ENCODE measurements around the gene STMN1. TPM values are rescaled to one million over a fixed set of nuclear protein-coding genes. Genes with fewer than 3 reads are reported as not detected.

Gene STMN1
- total RNA-seq, 1 experiment from 2014 or later, result 130 TPM

DNA sequence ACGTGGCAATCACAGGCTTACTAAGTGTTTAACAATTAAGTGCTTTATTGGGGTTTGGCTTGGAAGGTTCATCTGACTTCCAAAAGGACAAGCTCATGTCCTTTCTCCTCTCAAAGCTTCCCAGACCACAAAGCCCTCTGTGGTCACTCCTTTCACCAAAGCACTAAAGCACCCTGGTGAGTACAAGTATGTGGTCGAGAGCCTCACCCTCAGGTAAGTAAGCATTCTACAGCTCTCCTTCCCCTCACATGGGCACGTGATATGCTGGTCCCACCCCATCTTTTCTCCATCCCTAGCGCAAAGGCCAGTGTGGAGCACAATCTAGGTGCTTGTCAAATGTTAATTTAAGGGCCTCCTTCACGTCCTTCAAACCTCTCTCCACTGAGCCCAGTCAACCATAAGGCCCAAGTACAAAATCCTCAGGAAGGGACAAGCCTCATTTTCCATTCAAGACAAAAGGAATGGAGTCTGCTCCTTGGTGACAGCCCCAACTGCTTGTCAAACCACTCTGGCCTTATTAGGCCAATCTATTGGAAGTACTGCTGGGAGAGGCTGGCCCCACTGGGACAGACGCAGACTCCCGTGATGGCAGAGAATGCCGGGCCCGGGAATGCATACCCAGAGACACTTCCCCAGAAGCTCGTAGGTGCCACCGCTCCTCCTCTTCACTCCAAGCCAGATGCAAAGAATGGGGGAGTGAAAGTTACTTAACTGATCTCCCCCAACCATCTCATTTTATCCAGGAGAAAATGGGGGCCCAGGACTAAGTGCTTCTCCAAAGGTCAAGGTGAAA lies 7.8 kb downstream of the STMN1 start:
- in situ Hi-C loops (cut with HindIII; ENCODE audit: low sequenced_read_pairs), result loop anchor here (10.0 kb wide), 1 partner anchor 96 kb away; the partner anchor contains the start of gene PAFAH2
- no peak for DNase-seq (ENCODE audit: low spot score)

DNA sequence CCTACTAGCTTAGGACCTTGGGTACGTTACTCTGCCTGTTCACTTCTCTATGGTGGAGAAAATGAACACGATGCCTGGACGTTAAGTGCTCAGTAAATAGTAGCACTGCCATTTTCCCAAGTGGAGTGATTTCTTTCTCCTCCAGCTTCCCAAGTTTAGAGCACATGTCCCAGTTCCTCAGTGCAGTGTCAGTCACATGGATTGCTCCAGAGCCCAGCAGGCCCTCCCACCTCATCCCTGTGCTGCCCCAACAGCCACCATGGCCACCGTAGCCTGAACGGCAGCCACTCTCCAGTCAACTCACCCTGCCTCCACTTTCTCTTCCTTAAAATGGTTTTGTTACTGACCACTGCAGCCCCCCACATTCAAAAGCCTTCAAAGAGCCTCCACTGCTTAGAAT lies 8.5 kb downstream of the STMN1 start:
- in situ Hi-C loops (cut with HindIII; ENCODE audit: low sequenced_read_pairs), result loop anchor here (10.0 kb wide), 1 partner anchor 97 kb away; the partner anchor contains the start of gene PAFAH2
- no peak for DNase-seq (ENCODE audit: low spot score)

DNA sequence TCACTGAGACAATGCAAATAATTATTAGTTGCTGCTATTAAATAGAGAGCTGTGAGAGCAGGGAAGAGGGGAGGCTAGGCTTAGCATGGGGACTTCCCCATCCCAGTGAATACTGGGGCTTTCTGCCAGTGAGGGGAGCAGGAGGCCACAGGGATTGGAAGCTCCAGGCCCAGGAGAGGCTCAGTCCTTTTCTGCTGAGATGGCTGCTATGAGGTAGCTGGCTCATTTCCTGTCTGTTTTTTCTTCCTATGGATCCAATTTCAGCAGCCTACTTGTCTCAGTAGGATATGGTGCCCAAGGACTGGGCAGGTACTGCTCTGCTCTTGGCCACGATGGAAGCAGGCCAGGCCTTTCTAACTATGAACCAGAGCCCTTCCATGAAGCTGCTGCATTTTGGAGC lies 10.0 kb downstream of the STMN1 start:
- in situ Hi-C loops (cut with HindIII; ENCODE audit: low sequenced_read_pairs), result loop anchor here (10.0 kb wide), 1 partner anchor 99 kb away; the partner anchor contains the start of gene PAFAH2
- DNase-seq (ENCODE audit: low spot score), result peak; percentile 52

DNA sequence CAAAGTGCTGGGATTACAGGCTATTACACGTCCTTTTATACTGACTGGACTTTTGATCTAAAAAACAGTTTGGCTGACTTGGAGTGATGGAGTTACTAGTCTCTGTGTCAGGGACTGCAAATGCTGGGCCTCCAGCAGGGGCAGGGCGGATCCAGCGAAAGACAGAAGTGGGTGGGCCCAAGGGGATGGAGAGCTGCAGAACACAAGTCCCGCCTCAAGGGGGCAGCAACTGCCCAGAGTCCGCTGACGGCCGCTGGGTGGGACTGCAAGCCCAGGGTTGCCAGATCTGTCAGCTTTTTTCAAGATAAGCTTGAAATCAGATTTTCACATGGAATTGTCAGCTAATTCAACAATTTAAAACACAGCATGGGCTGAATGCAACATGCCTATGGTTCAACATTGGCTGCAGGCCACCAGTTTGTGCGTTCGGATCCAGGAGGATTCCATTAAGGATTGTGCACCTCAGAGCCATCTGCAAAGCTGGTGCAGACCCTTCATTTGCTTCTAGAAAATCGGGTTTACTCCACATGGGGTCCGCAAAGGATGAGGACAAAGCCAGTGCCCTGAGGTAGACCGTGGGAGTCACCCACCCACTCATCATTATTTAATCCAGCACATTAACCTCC lies 10.7 kb downstream of the STMN1 start:
- in situ Hi-C loops (cut with HindIII; ENCODE audit: low sequenced_read_pairs), result loop anchor here (10.0 kb wide), 1 partner anchor 99 kb away; the partner anchor contains the start of gene PAFAH2
- DNase-seq (ENCODE audit: low spot score), result peak; percentile 94

DNA sequence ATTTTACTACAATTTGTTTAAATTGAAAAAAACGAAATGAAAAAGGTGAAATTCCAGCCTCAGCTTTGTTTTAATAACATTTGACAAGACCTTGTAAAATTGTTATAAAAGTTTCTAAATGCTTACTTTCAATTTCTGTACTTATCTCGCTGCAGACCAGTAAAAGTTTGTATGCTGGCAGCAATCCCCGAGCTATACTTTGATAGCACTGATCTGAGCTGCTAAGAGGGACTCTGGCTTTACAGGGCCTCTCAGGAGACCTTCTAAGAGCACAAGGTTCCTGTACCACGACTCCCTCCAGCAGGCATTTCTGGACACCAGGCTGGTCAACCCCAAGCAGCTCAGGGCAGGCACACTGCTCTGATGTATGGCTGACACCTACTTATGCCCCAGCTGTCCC lies 13.1 kb downstream of the STMN1 start:
- no peak for DNase-seq (ENCODE audit: low spot score)
- in situ Hi-C loops (cut with HindIII; ENCODE audit: low sequenced_read_pairs), result loop anchor here (10.0 kb wide), 1 partner anchor 102 kb away; the partner anchor contains the start of gene PAFAH2

DNA sequence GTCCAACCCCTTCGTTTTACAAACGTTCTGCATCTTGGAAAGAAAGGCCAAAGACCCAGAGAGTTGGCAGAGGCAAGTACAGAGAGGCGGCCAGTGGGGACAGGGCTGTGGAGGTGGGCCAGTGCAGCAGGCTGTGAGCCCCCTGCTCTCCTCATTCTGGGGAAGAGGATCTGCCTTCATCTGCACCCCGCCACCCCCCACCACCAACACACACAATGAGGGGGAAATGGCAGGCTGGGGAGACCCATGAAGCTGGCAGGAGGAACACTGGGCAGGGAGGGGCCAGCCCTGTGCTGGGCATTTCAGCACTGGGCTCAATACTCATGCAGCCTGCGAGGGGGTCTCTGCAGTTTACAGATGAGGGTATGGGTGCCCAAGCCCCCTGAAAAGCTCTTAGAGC lies 14.6 kb downstream of the STMN1 start:
- in situ Hi-C loops (cut with HindIII; ENCODE audit: low sequenced_read_pairs), result loop anchor here (10.0 kb wide), 1 partner anchor 103 kb away; the partner anchor contains the start of gene PAFAH2

DNA sequence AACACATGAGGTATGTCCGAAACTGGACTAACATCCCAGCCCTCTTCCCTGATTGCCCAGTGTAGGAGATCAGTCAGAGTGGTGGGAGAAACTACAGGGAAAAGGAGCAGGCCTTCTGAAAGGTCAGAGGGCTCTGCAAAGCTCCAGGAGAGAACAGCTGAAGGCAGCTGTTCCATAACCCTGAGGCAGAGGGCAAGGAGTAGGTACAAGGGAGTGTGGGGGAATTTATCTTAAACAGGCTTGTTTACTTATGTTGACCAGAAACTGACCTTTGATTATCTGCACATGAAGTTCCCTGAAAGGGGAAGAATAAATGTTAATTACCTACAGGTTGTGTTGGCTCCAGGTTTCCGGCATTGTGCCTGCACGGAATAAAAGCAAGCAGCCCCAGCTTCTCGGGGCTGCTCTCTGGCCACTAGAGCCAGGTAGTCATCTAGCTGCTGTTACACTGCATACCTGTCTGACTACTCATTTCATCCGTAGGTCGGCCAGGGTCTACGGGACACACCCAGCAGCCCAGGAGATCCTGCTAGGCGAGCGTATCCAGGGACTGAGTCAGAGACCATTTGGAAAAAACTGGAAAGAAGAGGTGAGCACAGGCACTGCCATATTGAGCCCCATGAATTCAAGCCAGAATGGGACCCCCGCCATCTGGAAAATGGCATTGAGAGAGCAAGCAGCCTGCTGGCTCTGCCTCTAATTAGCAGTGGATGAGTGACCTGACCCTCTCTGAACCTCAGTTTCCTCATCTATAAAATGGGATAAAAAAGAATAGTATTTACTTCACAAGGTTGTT lies 15.8 kb downstream of the STMN1 start:
- DNase-seq (ENCODE audit: low spot score), result no peak

More for the DNA sequence above, 14.6 kb downstream of the STMN1 start:
- DNase-seq (ENCODE audit: low spot score), result no peak

DNA sequence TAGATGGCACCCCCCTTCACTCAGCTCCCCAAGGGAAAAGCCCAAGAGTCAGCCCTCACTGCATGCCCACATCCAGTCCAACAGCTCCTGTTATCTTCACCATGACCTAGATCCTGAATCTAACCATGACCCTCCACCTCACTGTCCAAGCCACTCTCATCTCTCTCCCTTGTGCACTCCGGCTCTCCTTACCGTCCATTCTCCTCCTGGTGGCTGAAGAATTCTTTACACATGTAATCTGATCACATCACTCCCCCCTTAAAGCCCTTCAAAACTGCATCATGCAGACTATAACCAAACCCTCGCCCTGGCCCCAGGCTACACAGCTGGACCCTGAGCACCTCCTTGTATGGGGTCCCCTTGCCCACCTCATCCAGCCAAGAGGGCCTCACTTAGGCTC lies 16.7 kb downstream of the STMN1 start:
- no peak for DNase-seq (ENCODE audit: low spot score)

More for the DNA sequence above, 15.8 kb downstream of the STMN1 start:
- in situ Hi-C loops (cut with HindIII; ENCODE audit: low sequenced_read_pairs), result loop anchor here (10.0 kb wide), 1 partner anchor 104 kb away; the partner anchor contains the start of gene PAFAH2

DNA sequence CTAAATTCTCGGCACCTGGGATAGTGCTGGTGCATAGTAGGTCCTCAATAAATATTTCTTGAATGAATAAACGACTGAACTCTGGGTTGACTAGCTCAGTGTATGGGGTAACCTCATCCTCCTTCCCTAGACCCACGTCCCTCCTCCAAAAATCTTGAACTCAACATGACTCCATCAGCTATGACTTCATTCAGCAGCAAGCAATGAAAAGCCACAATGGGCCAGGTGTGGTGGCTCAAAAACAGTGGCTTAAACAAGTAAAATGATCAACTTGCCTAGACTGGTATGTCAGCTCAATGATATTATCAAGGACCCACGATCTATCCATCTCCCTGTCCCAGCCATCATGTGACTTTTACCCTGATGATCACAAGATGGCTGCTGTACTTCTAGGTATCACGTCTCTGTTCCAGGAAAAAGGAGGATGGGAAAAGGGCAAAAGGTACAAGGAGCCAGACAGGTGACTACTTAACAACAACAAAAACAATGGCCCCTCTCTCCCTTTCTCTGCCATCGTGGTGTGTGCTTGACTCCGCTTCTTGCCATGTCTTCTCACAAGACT lies 17.7 kb downstream of the STMN1 start:
- in situ Hi-C loops (cut with HindIII; ENCODE audit: low sequenced_read_pairs), result no loop called here
- DNase-seq (ENCODE audit: low spot score), result no peak

More for the DNA sequence above, 16.7 kb downstream of the STMN1 start:
- in situ Hi-C loops (cut with HindIII; ENCODE audit: low sequenced_read_pairs), result no loop called here

DNA sequence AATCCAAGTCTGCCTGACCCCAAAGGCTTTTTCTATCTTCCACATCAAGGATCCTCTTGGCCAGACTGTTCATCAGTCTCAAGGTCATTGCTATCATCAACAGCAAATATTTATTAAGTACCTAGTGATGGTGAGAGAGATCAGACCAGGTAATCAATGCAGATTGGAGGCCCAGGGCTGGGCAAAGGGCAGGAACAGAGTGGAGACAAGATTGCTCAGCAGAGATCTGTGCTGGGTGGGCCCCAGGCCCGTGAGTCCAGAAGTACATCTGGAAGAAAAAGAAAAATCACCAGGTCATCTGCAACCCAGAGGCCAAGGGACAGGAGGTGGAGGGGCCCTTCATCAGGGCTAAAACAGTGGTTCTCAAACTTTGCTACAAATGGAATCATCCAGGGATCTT lies 20.6 kb downstream of the STMN1 start:
- in situ Hi-C loops (cut with HindIII; ENCODE audit: low sequenced_read_pairs), result no loop called here
- no peak for DNase-seq (ENCODE audit: low spot score)

DNA sequence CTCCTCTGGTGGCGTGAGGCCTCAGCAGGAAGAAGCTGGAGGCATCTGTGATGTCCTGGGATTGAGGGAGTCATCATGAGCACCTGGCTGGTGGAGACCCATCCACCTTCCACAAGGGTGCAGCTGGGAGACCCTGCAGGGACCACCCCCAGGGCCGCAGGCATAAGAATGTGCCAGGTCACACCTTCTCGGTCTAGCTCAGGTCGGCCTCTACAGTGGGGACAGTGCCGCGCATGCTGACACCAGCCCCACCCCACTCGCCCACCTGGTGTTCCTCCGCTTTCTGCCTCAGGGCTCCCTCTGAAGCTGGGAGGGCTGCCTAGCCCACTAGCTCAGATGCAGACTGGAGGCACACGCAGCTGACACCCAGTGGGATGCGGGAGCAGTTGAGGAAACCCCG lies 25.0 kb downstream of the STMN1 start:
- no peak for DNase-seq (ENCODE audit: low spot score)
- in situ Hi-C loops (cut with HindIII; ENCODE audit: low sequenced_read_pairs), result no loop called here

DNA sequence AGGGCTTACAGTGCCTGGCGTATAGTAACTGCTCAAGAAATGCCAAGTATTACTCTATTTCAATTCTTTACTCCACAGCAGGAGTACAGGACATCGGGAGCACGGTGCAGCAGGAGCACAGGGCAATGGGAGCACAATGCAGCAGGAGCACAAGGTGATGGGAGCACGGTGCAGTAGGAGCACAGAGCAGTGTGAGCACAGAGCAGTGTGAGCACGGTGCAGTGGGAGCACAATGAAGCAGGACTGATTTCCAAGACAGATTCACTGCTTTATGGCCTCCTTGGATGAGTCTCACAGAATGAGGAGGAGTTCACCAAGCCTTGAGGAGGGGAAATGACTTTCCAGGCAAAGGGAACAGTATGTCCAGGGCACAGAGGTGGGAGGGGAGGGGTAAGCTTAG lies 25.7 kb downstream of the STMN1 start:
- no peak for DNase-seq (ENCODE audit: low spot score)
- in situ Hi-C loops (cut with HindIII; ENCODE audit: low sequenced_read_pairs), result no loop called here

DNA sequence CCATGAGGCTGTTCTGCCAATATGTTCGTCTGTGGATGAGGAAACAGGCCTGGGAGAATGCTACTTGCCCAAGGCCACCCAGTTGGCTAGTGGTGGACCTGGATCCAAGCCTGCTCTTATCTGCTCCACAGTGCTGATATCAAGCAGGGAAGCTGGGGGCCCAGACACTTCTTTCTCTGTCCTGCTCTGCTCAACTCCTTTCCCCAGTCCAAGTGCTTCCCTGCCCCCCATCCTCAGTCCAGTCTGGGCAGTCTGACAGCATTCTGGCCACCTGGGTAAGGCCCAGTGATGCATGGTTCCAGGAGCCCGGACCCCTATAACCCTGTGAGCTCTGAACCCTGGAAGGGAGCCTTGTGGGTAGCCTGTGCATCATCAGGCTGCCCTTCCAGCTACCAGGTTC lies 26.5 kb downstream of the STMN1 start:
- no peak for DNase-seq (ENCODE audit: low spot score)
- in situ Hi-C loops (cut with HindIII; ENCODE audit: low sequenced_read_pairs), result no loop called here

DNA sequence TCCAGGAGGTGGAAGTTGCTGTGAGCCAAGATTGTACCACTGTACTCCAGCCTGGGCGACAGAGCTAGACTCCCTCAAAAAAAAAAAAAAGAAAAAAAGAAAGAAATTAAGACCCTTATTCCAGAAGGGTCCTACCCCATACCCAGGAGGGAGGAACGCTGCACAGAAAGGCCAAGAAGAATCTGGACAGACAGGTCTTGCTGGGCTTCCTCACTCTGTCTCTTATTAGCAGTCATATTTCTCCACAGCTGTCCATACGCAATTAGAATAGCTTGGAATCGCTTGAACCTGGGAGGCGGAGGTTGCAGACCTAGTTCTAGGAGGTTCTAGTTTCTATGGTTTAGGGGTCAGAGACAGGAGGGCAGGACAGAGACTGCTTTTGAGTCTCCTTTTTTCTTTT lies 27.5 kb downstream of the STMN1 start:
- in situ Hi-C loops (cut with HindIII; ENCODE audit: low sequenced_read_pairs), result no loop called here
- no peak for DNase-seq (ENCODE audit: low spot score)

DNA sequence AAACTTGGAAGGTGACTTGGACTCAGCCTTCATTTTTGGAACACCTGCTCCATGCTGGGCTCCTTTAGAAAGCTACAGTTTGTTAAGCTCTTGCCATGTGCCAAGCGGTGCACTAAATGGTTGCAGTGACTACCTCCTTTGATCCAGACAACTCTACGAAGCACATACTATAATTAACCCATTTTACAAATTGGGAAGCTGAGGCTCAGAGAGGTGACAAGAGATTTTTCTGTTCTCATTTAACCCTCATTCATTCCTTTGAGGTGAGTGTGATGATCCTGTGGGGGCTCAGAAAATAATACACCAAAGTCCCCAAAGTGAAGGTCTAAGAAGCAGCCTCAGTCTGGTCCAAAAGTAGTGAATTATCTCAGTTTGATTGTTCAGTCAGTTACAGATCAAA lies 29.1 kb downstream of the STMN1 start:
- no peak for DNase-seq (ENCODE audit: low spot score)
- in situ Hi-C loops (cut with HindIII; ENCODE audit: low sequenced_read_pairs), result no loop called here

DNA sequence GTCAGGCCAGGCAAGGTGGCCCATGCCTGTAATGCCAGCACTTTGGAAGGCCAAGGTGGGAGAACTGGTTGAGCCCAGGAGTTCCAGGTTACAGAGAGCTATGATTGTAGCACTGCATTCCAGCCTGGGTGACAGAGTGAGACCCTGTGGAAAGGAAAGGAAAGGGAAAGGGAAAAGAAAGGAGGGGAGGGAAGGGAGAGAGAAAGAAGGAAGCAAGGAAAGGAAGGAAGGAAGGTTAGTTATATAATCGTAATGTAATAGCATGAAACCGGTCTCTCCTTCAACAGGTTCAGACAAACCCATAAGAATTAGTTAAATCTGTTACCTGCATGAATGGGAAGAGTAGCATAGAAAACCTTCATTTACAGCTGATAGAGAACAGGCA lies 29.5 kb downstream of the STMN1 start:
- in situ Hi-C loops (cut with HindIII; ENCODE audit: low sequenced_read_pairs), result no loop called here
- DNase-seq (ENCODE audit: low spot score), result no peak

DNA sequence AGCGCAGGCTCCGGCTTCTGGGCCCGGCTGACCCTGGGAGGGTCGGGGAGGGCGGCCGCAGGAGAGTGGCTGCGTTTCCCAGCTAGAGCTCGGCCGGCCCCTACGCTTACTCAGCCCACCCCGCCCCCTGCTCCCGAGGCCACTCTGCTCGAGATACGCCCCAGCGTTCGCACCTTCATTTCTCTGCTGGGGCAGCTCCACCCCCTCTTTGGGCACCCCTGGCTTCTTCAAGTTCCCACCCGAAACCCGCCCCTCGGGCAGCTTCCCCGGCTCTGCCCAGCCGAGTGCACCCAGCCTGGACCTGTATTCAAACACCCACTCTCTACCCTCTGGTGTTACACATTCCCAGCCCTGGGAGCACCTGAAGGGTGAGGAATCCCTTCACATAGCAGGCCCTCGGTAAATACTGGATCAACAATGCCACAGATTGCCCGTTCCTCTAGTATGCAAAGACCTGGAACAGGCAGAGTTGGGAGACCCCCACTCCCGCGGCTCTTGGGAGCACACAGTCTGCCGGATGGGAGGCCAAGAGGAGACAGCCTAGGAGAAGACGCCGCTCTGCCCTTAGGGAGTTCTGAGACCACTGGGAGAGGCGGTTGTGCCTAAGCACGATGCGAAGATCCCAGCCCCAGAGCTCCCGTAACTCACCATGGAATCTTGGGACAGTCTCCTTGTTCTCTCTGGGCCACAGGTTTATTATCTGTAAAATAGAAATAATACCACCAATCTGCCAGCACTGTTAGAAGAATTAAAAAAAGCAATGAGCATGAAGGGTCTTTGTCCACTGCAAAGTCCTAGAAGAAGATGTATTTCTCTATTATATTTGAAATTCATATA lies 30.1 kb downstream of the STMN1 start:
- DNase-seq (ENCODE audit: low spot score), result no peak
- in situ Hi-C loops (cut with HindIII; ENCODE audit: low sequenced_read_pairs), result no loop called here

DNA sequence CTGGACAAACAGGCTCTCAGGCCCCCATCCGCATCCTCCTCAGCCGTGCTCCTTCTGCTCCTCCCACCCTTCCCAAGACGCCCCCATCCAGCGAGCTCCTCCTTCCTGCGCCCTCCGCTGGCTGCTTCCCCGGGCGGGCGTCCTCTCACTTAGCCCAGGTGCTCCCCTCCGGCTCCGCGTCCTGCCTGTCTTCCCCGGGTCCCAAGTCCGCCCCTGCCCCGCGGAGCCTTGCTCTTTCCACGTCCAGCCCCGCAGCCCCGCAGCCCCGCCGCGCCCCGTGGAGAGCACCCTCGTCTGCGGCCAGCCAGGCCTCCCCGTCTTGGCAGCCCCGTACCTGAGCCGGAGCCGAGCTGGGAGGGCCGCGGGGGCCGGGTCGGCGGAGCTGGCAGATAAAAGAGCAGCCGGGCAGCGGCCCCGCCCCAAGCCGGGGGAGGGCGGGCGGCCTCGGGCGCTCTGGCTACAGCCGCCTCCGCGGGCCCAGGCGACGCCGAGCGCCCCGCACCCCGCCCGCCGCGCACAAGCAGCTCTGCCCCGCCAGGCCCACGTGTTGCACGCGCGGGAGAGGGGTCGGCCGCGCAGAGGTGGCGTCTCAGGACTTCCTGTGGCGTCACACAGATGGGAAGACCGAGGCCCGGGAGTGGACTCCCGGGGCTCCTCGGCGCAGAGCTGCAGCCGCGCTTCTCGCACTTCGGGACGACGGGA lies 30.9 kb downstream of the STMN1 start, which contains the start of gene PAQR7:
Gene PAQR7 (minus strand): TSS at position 555 of the 702 bp plus-strand sequence. CDS start 11,869 bp downstream, outside the sequence.
- in situ Hi-C loops (cut with HindIII; ENCODE audit: low sequenced_read_pairs), result no loop called here

More for the DNA sequence above, 30.9 kb downstream of the STMN1 start, which contains the start of gene PAQR7:
- DNase-seq (ENCODE audit: low spot score), result peak; percentile 73
